GM23248 (cell line): ENCODE data around the gene TERB2. TPM values are rescaled to one million over a fixed set of nuclear protein-coding genes. Genes with fewer than 3 reads are reported as not detected.
"Not testable (repeated sequence)": the region's sequence is repeated elsewhere in the genome, so short reads cannot be mapped to it uniquely, and the experiment has no call there.

Source experiments
- DNase-seq: peaks from one replicate; pipeline ENCODE4 v3.0.0-alpha.2; 2015
- H2AFZ ChIP-seq: fragments of 200-600 bp; sonication (generic); 2 replicates; pipeline ENCODE4 v1.6.1; 2016; ENCODE audit warnings: antibody characterized with exemption
- H3F3A ChIP-seq: fragments of 200-600 bp; sonication (generic); 2 replicates; pipeline ENCODE4 v1.6.1; 2016; ENCODE audit warnings: mild to moderate bottlenecking, antibody characterized with exemption, mixed run types; ENCODE audit not compliant: insufficient read depth
- H3K27ac ChIP-seq: fragments of 200-600 bp; sonication (generic); 2 replicates; pipeline ENCODE4 v1.5.1; 2016; ENCODE audit warnings: mild to moderate bottlenecking
- H3K27me3 ChIP-seq: fragments of 200-600 bp; sonication (generic); replicated peaks from 2 replicates; pipeline ENCODE4 v1.6.1; 2016; ENCODE audit warnings: mild to moderate bottlenecking; ENCODE audit not compliant: insufficient read depth
- H3K36me3 ChIP-seq: fragments of 200-600 bp; sonication (generic); 2 replicates; pipeline ENCODE4 v1.6.1; 2016; ENCODE audit warnings: low read depth, mild to moderate bottlenecking
- H3K4me1 ChIP-seq: fragments of 200-600 bp; sonication (generic); 2 replicates; pipeline ENCODE4 v1.6.1; 2016; ENCODE audit warnings: mild to moderate bottlenecking; ENCODE audit not compliant: insufficient read depth
- H3K4me2 ChIP-seq: fragments of 200-600 bp; sonication (generic); one replicate; pipeline ENCODE4 v1.6.1; 2016; ENCODE audit warnings: mild to moderate bottlenecking; ENCODE audit not compliant: unreplicated experiment
- H3K4me3 ChIP-seq: fragments of 200-600 bp; sonication (generic); 2 replicates; pipeline ENCODE4 v1.5.1; 2016; ENCODE audit warnings: mild to moderate bottlenecking
- H3K79me2 ChIP-seq: fragments of 200-600 bp; sonication (generic); 2 replicates; pipeline ENCODE4 v1.6.1; 2016; ENCODE audit warnings: mild to moderate bottlenecking; ENCODE audit not compliant: insufficient read depth
- H3K9ac ChIP-seq: fragments of 200-600 bp; sonication (generic); 2 replicates; pipeline ENCODE4 v1.6.1; 2016; ENCODE audit warnings: mild to moderate bottlenecking
- H3K9me2 ChIP-seq: fragments of 200-600 bp; sonication (generic); 2 replicates; pipeline ENCODE4 v1.6.1; 2016; ENCODE audit warnings: mixed run types, mild to moderate bottlenecking, moderate library complexity; ENCODE audit not compliant: insufficient read depth
- H3K9me3 ChIP-seq: fragments of 200-600 bp; sonication (generic); one replicate; pipeline ENCODE4 v1.6.1; 2017; ENCODE audit warnings: low read depth
- H4K20me1 ChIP-seq: fragments of 200-600 bp; sonication (generic); 2 replicates; pipeline ENCODE4 v1.6.0; 2016; ENCODE audit not compliant: insufficient read depth
- EZH2 ChIP-seq: fragments of 200-600 bp; sonication (generic); IDR thresholded peaks from 2 replicates; pipeline ENCODE4 v1.6.1; 2018; ENCODE audit warnings: antibody characterized with exemption, mild to moderate bottlenecking; ENCODE audit not compliant: insufficient read depth, poor library complexity, severe bottlenecking
- EZH2phosphoT487 ChIP-seq: fragments of 200-600 bp; sonication (generic); IDR thresholded peaks from 2 replicates; pipeline ENCODE4 v1.6.1; 2018; ENCODE audit warnings: antibody characterized with exemption, moderate library complexity, mild to moderate bottlenecking, low read depth; ENCODE audit not compliant: insufficient read depth
- WGBS, 2 experiments: methylation state at CpG; one replicate each; pipeline ENCODE4 v1.1.6; 2015 to 2017; ENCODE audit warnings: low lambda C conversion rate in 2 of 2, low coverage in 1 of 2; ENCODE audit errors: missing lambda C conversion rate in 2 of 2; 5-methylcytosine and 5-hydroxymethylcytosine counted together
- in situ Hi-C: fragments of 300-500 bp; cut with MboI; formaldehyde crosslinking; loops from 2 replicates; pipeline ENCODE4 v1.15.0; 2020
- polyA plus RNA-seq: library from polyadenylated mRNA; unstranded; fragments of >200 nt; fragmentation: Nextera tagmentation; extraction: Ambion mirVana; gene quantifications from 2 replicates; pipeline ENCODE4 v1.2.1, GENCODE V29; 2016
- total RNA-seq: library from RNA; depleted of rRNA; stranded (reverse); fragments of >200 nt; shearing (Covaris generic); gene quantifications from 2 replicates; pipeline ENCODE4 v1.2.3, GENCODE V29; 2014

Gene TERB2
- total and polyA plus RNA-seq, 2 experiments from 2014 or later, result not detected

GRCh38 chr15:44988184-44988869, 31.8 kb downstream of the TERB2 start:
- H3K79me2 ChIP-seq, H3K27ac ChIP-seq, DNase-seq, H3K4me1 ChIP-seq, H3K9me3 ChIP-seq, H3F3A ChIP-seq, H3K4me2 ChIP-seq, H3K9me2 ChIP-seq, H4K20me1 ChIP-seq, H3K36me3 ChIP-seq, in situ Hi-C loops, H3K4me3 ChIP-seq, H2AFZ ChIP-seq, H3K9ac ChIP-seq, H3K27me3 ChIP-seq: not testable (repeated sequence)
- WGBS, 2 experiments, result 6 to 14% methylated on average over 1 to 3 of the region's 3 CpGs

- H3K4me1 ChIP-seq, H2AFZ ChIP-seq, H3F3A ChIP-seq, H3K79me2 ChIP-seq, H3K9ac ChIP-seq, DNase-seq, H3K9me3 ChIP-seq, in situ Hi-C loops, H3K36me3 ChIP-seq, H3K4me3 ChIP-seq, H3K27ac ChIP-seq, H3K4me2 ChIP-seq, H3K27me3 ChIP-seq, H3K9me2 ChIP-seq, H4K20me1 ChIP-seq: not testable (repeated sequence)
- 40 to 53% methylated on average over 4 to 5 of the region's 5 CpGs for WGBS, 2 experiments
These were observed 32.4 kb downstream of the TERB2 start for GRCh38 chr15:44988870-44989219.

GRCh38 chr15:44997632-44998031, 41.1 kb downstream of the TERB2 start:
- H2AFZ ChIP-seq, in situ Hi-C loops, H3K79me2 ChIP-seq, H3K4me2 ChIP-seq, H3K9me3 ChIP-seq, H3K4me3 ChIP-seq, H4K20me1 ChIP-seq, H3K27ac ChIP-seq, H3K9ac ChIP-seq, H3F3A ChIP-seq, H3K36me3 ChIP-seq, H3K4me1 ChIP-seq, DNase-seq, H3K9me2 ChIP-seq, H3K27me3 ChIP-seq: not testable (repeated sequence)
- WGBS, 2 experiments, result 53 to 59% methylated on average over 3 of the region's 3 CpGs

- TF ChIP-seq EZH2 (no peak), EZH2phosphoT487 (no peak)
- Histone ChIP-seq H3K4me3 (no peak overlapping the region), H3K79me2 (no peaks in the 10 kb centered on the region), H3K9ac (no peak overlapping the region), H3K27ac (no peak overlapping the region), H2AFZ (no peak overlapping the region), H3K9me3 (no peaks in the 10 kb centered on the region), H3F3A (no peaks in the 10 kb centered on the region), H3K9me2 (no peaks in the 10 kb centered on the region), H3K4me2 (no peak overlapping the region), H3K27me3 (no peaks in the 10 kb centered on the region), H3K4me1 (no peaks in the 10 kb centered on the region), H4K20me1 (no peaks in the 10 kb centered on the region), H3K36me3 (no peaks in the 10 kb centered on the region)
- in situ Hi-C loops, result no loop called here
- DNase-seq, result no peak
- 27% methylated on average over 2 of the region's 2 CpGs for WGBS, 2 experiments
These were observed 42.6 kb downstream of the TERB2 start for GRCh38 chr15:44999105-44999504.

- H2AFZ ChIP-seq, H3F3A ChIP-seq, in situ Hi-C loops: not testable (repeated sequence)
These were observed 44.7 kb downstream of the TERB2 start for GRCh38 chr15:45001180-45001579.

GRCh38 chr15:45003731-45004410, 47.4 kb downstream of the TERB2 start:
- H3K9me3 ChIP-seq, H3F3A ChIP-seq, H3K9ac ChIP-seq, H3K9me2 ChIP-seq, H3K4me1 ChIP-seq, H3K27ac ChIP-seq, H4K20me1 ChIP-seq, H3K4me3 ChIP-seq, H3K27me3 ChIP-seq, in situ Hi-C loops, DNase-seq, H2AFZ ChIP-seq, H3K36me3 ChIP-seq, H3K4me2 ChIP-seq, H3K79me2 ChIP-seq: not testable (repeated sequence)
- 38 to 45% methylated on average over 2 of the region's 2 CpGs for WGBS, 2 experiments

More at GRCh38 chr15:45001180-45001579, 44.7 kb downstream of the TERB2 start:
- not testable (repeated sequence) for H3K4me2 ChIP-seq, H3K36me3 ChIP-seq, DNase-seq, H3K27me3 ChIP-seq, H3K4me1 ChIP-seq, H3K79me2 ChIP-seq, H3K9me2 ChIP-seq, H3K9ac ChIP-seq, H3K27ac ChIP-seq, H4K20me1 ChIP-seq, H3K9me3 ChIP-seq, H3K4me3 ChIP-seq
- 16 to 21% methylated on average over 1 of the region's 1 CpG for WGBS, 2 experiments

- H3K27me3 ChIP-seq, DNase-seq, H2AFZ ChIP-seq, in situ Hi-C loops, H3K9me2 ChIP-seq, H4K20me1 ChIP-seq, H3K4me2 ChIP-seq, H3F3A ChIP-seq, H3K4me1 ChIP-seq, H3K27ac ChIP-seq, H3K36me3 ChIP-seq, H3K4me3 ChIP-seq, H3K79me2 ChIP-seq, H3K9ac ChIP-seq, H3K9me3 ChIP-seq: not testable (repeated sequence)
- 78% methylated on average over 5 of the region's 5 CpGs for WGBS, 2 experiments
These were observed 48.2 kb downstream of the TERB2 start for GRCh38 chr15:45004590-45005175.
